DND-41 (cell line): ENCODE measurements around the gene ATG16L2.

Source experiments
- EZH2 ChIP-seq: IDR thresholded peaks from 3 replicates; pipeline ENCODE4 v1.6.1; 2012; ENCODE audit warnings: borderline replicate concordance, low read depth, mild to moderate bottlenecking, moderate library complexity, low read length, inconsistent platforms; ENCODE audit not compliant: severe bottlenecking
- TF ChIP-seq, protein P1 (sequence below): IDR thresholded peaks from 2 replicates; pipeline ENCODE4 v1.5.1; 2012; ENCODE audit warnings: borderline replicate concordance, low read length, moderate library complexity, mild to moderate bottlenecking; ENCODE audit not compliant: poor library complexity, severe bottlenecking; ENCODE audit errors: extremely low read depth

DNA sequence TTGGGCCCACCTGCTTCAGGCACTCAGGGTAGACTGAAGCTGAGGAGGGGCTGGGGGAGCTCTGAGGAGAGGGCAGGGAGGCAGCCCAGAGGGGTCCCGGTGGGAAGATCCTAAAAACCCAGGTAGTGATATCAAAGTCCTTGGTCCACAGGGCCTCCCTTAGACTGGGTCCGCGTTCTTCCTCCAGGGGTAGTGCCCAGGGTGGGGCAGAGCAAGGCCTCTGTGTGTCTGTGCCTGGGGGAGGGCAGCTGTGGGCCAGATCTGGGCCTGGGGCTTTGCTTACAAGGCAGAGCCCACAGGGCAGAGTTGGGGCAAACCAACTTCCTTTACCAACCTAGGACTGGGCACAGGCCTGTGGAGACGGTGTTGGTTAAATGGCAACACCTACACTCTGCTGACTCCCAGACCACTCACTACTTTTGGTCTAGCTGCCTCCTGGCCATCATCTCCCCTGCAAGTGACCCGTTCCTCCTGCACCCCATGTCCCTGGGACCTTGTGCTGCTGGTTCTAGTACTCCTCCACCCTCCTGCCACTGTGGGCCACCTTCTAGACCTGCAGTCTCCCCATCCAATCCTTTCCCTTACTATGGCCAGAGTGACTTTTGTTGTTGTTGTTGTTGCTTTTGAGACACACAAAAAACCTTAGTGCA, 15.8 kb downstream of the ATG16L2 start:
- TF ChIP-seq, protein P1, sequence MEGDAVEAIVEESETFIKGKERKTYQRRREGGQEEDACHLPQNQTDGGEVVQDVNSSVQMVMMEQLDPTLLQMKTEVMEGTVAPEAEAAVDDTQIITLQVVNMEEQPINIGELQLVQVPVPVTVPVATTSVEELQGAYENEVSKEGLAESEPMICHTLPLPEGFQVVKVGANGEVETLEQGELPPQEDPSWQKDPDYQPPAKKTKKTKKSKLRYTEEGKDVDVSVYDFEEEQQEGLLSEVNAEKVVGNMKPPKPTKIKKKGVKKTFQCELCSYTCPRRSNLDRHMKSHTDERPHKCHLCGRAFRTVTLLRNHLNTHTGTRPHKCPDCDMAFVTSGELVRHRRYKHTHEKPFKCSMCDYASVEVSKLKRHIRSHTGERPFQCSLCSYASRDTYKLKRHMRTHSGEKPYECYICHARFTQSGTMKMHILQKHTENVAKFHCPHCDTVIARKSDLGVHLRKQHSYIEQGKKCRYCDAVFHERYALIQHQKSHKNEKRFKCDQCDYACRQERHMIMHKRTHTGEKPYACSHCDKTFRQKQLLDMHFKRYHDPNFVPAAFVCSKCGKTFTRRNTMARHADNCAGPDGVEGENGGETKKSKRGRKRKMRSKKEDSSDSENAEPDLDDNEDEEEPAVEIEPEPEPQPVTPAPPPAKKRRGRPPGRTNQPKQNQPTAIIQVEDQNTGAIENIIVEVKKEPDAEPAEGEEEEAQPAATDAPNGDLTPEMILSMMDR: no peak
- no peak for TF ChIP-seq EZH2
